HEK293T (cell line): Measurements from ENCODE around the gene HOXD12.

Source experiments
- BHLHE40 ChIP-seq: fragments of 450-650 bp; IDR thresholded peaks from 2 replicates; pipeline ENCODE4 v1.6.1; 2016; ENCODE audit warnings: mild to moderate bottlenecking, moderate library complexity, borderline replicate concordance
- FOXM1 ChIP-seq: fragments of 450-650 bp; IDR thresholded peaks from 2 replicates; pipeline ENCODE4 v1.6.1; 2017; ENCODE audit warnings: mild to moderate bottlenecking, borderline replicate concordance
- TARDBP ChIP-seq: fragments of 450-650 bp; IDR thresholded peaks from 2 replicates; pipeline ENCODE4 v1.6.1; 2016

DNA sequence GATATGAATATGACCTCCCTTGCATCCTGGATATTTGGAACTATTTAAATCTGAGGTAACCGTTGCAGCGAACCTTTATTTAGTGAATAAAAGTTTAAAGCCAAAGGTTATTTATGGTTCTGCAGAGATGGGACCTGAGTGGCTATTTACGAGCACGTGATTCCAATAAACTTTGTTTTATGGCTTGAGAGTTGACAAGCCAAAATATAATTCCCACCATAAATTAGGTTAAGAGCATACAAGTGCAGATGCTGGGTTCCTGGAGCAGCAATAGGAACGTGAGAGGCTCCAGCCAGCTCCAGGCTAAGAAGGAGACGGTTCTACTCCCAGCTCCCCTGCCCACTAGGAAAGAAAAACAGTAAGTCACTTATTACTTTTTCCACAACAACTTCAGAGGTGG, 46.5 kb downstream of the HOXD12 start:
- TF ChIP-seq FOXM1 = no peak
- TF ChIP-seq BHLHE40 = no peak; the same call in 1 of the 2 replicates
- TF ChIP-seq TARDBP = no peak
